HL-60 (cell line): ENCODE data around the gene SPEN.

Experiments used
- CTCF ChIP-seq: IDR thresholded peaks from one replicate; pipeline ENCODE4 v1.5.1; 2011; ENCODE audit warnings: low read length, control low read depth, inconsistent platforms; ENCODE audit not compliant: insufficient read depth
- GABPA ChIP-seq: IDR thresholded peaks from 2 replicates; pipeline ENCODE4 v1.6.1; 2012; ENCODE audit warnings: low read depth
- POLR2AphosphoS5 ChIP-seq: IDR thresholded peaks from 2 replicates; pipeline ENCODE4 v1.6.1; 2012; ENCODE audit warnings: low read depth
- REST ChIP-seq: IDR thresholded peaks from 2 replicates; pipeline ENCODE4 v1.6.1; 2012; ENCODE audit warnings: low read depth; ENCODE audit not compliant: insufficient replicate concordance

- TF ChIP-seq CTCF (no peak), POLR2AphosphoS5 (no peak), REST (no peak), GABPA (no peak)
These were observed 142.3 kb downstream of the SPEN start for GRCh38 chr1:15989776-15990175.
